OCI-LY7 (cell line): Measurements from ENCODE around the gene ZNF503. TPM values are rescaled to one million over a fixed set of nuclear protein-coding genes. Genes with fewer than 3 reads are reported as not detected.
A peak's percentile ranks its signal among the peaks of the same experiment; 100 is the strongest.

Experiments
- Bru-seq: library from RNA; stranded (reverse); fragments of 400-500 nt; gene quantifications from one replicate; lab custom pipeline; 2021; lab: Mats Ljungman, UMichigan
- BruChase-seq, 2 experiments: library from RNA; stranded (reverse); fragments of 400-500 nt; gene quantifications; one replicate each; lab custom pipeline; 2021; lab: Mats Ljungman, UMichigan
- BruUV-seq: library from RNA; stranded (reverse); fragments of 400-500 nt; replicated peaks from 2 replicates; lab custom pipeline; 2021; lab: Mats Ljungman, UMichigan
- CTCF ChIA-PET: fragments of 300-600 bp; sonication (Branson Sonifier 250); formaldehyde crosslinking; loops from one replicate; lab custom pipeline; 2022; ENCODE audit warnings: antibody characterized with exemption; ENCODE audit not compliant: unreplicated experiment; lab: Charles Lee
- POLR2A ChIA-PET: fragments of 300-600 bp; sonication (Branson Sonifier 250); formaldehyde crosslinking; loops from one replicate; lab custom pipeline; 2022; ENCODE audit warnings: antibody characterized with exemption; lab: Charles Lee
- DNase-seq: peaks from one replicate; pipeline ENCODE4 v3.0.0-alpha.2; 2015; ENCODE audit warnings: low spot score
- H2AFZ ChIP-seq: fragments of 200-600 bp; sonication (generic), shearing (Covaris generic); 2 replicates; pipeline ENCODE4 v1.6.1; 2014; ENCODE audit warnings: mild to moderate bottlenecking, antibody characterized with exemption, low read length, moderate library complexity
- H3K27ac ChIP-seq: fragments of 200-600 bp; sonication (generic); 2 replicates; pipeline ENCODE4 v1.5.1; 2014; ENCODE audit warnings: mixed run types, low read depth, mild to moderate bottlenecking, moderate library complexity, low read length, inconsistent platforms; ENCODE audit not compliant: poor library complexity, severe bottlenecking
- H3K36me3 ChIP-seq: fragments of 200-600 bp; sonication (generic); 2 replicates; pipeline ENCODE4 v1.6.1; 2014; ENCODE audit warnings: mild to moderate bottlenecking, antibody characterized with exemption, low read length, moderate library complexity, mixed read lengths; ENCODE audit not compliant: insufficient read depth
- H3K4me1 ChIP-seq: fragments of 200-600 bp; sonication (generic); 2 replicates; pipeline ENCODE4 v1.5.1; 2014; ENCODE audit warnings: mild to moderate bottlenecking, low read length; ENCODE audit not compliant: insufficient read depth, poor library complexity, severe bottlenecking
- H3K4me2 ChIP-seq: fragments of 200-600 bp; sonication (generic); 2 replicates; pipeline ENCODE4 v1.6.1; 2014; ENCODE audit warnings: mild to moderate bottlenecking, low read length
- H3K4me3 ChIP-seq: fragments of 200-600 bp; sonication (generic); 2 replicates; pipeline ENCODE4 v1.5.1; 2014; ENCODE audit warnings: mild to moderate bottlenecking, low read depth, low read length; ENCODE audit not compliant: poor library complexity, severe bottlenecking
- H3K79me2 ChIP-seq: fragments of 200-600 bp; sonication (generic); 2 replicates; pipeline ENCODE4 v1.6.1; 2016; ENCODE audit warnings: low read depth, mild to moderate bottlenecking, low read length, moderate library complexity, mixed read lengths; ENCODE audit not compliant: insufficient read depth
- H3K9me2 ChIP-seq: fragments of 200-600 bp; sonication (generic); 2 replicates; pipeline ENCODE4 v1.6.1; 2016; ENCODE audit warnings: mild to moderate bottlenecking, low read length, mixed read lengths; ENCODE audit not compliant: insufficient read depth
- H3K9me3 ChIP-seq: fragments of 200-600 bp; sonication (generic); 2 replicates; pipeline ENCODE4 v1.6.1; 2014; ENCODE audit warnings: mild to moderate bottlenecking, mixed run types, low read length, mixed read lengths
- H4K20me1 ChIP-seq: fragments of 200-600 bp; sonication (generic); 2 replicates; pipeline ENCODE4 v1.6.1; 2014; ENCODE audit warnings: mild to moderate bottlenecking, antibody characterized with exemption, low read length, moderate library complexity, mixed read lengths; ENCODE audit not compliant: insufficient read depth
- CTCF ChIP-seq: fragments of 200-600 bp; sonication (generic); conservative IDR thresholded peaks from 2 replicates; pipeline ENCODE4 v1.5.1; 2014; ENCODE audit warnings: mild to moderate bottlenecking, antibody characterized with exemption, low read length, moderate library complexity, mixed read lengths
- EZH2phosphoT487 ChIP-seq: fragments of 200-600 bp; sonication (generic); IDR thresholded peaks from 2 replicates; pipeline ENCODE4 v1.6.1; 2018; ENCODE audit warnings: low read depth, borderline replicate concordance, mild to moderate bottlenecking, mixed run types, antibody characterized with exemption, low read length, moderate library complexity, mixed read lengths
- intact Hi-C: fragments of 100-400 bp; cut with micrococcal nuclease; formaldehyde crosslinking; loops from one replicate; pipeline ENCODE4 v1.10.0; 2022; ENCODE audit not compliant: unreplicated experiment
- long read RNA-seq: library from polyadenylated mRNA; stranded (forward); transcript quantifications from one replicate; pipeline ENCODE4 v2.0.0, GENCODE V29; 2022
- total RNA-seq, 2 experiments: library from RNA; depleted of rRNA in 1 of 2; stranded (reverse); fragments of >200 nt in 1 of 2; shearing (Covaris generic) in 1 of 2; gene quantifications; 2 replicates each; pipeline ENCODE4 v1.2.3, GENCODE V29; 2014 to 2022

Gene ZNF503, protein sequence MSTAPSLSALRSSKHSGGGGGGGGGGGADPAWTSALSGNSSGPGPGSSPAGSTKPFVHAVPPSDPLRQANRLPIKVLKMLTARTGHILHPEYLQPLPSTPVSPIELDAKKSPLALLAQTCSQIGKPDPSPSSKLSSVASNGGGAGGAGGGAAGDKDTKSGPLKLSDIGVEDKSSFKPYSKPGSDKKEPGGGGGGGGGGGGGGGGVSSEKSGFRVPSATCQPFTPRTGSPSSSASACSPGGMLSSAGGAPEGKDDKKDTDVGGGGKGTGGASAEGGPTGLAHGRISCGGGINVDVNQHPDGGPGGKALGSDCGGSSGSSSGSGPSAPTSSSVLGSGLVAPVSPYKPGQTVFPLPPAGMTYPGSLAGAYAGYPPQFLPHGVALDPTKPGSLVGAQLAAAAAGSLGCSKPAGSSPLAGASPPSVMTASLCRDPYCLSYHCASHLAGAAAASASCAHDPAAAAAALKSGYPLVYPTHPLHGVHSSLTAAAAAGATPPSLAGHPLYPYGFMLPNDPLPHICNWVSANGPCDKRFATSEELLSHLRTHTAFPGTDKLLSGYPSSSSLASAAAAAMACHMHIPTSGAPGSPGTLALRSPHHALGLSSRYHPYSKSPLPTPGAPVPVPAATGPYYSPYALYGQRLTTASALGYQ
- total RNA-seq (2014; rRNA removed; shearing (Covaris generic)) (not detected in 2 replicates), total RNA-seq (2022) (not detected in 2 replicates), Bru-seq, nascent RNA (percentile 16 among the genes with signal in this experiment), BruChase-seq, experiment 1, labeled RNA remaining after a 6-hour chase (percentile 12 among the genes with signal in this experiment), BruChase-seq, experiment 2, labeled RNA remaining after a 2-hour chase (percentile 16 among the genes with signal in this experiment)
- long read RNA-seq: 0 reads

DNA sequence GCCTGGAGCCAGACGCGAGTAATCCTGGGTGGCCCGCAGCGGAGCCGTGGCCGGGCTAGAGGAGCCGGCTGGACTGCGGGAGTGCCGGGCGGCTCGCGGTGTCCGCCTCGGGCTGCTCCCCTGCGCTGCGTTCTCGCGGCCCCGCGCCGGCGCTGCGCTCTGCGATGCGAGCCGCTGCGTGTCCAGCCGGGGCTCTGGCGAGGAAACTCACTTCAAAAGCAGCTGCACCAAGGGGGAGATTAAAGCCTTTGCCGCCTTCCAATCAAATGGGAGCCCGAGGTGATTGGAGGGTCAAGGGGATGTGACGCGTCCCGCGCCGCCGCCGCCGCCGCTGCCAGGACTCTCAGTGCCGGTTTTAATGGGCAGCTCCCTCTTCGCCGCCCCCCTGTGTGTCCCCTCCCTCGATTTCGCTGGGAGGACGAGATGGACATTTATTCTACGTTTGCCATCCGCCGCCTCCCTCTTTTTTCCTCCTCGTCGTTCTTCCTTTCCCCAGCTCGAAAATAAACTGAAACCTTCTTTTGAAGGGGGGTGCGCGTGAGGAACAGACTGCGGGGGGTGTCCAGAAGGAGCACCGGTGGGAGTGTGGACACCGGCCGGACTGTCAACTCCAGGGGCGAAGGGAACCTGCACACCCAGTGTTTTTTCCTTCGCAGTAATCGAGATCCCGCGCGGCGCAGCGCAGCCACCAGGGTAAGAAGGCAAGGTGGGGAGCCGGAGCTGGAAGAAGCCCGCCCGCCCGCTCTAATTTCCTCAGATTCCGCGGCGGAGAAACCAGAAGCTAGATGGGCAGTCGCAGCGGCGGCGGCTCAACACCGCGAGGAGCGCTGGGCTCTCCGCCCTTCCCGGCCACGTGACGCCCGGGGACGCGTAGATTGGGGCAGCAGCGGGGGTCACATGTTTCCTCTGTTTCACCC is at the start of gene ZNF503:
ZNF503 (minus strand) TSS at position 196 of the 917 bp plus-strand sequence. CDS start 345 bp downstream, outside the sequence.
- no peak for DNase-seq
- no peaks in the 10 kb centered on the region for H3K9me2 ChIP-seq
- no peaks in the 10 kb centered on the region for H3K9me3 ChIP-seq
- no peaks in the 10 kb centered on the region for H3K79me2 ChIP-seq
- TF ChIP-seq CTCF (no peak), EZH2phosphoT487 (no peak)
- POLR2A ChIA-PET: no interaction called here
- no TSS peak for BruUV-seq
- no peaks in the 10 kb centered on the region for H3K36me3 ChIP-seq
- CTCF ChIA-PET: no interaction called here
- H4K20me1 ChIP-seq: no peaks in the 10 kb centered on the region
- intact Hi-C loops: no loop called here
- no peaks in the 10 kb centered on the region for H3K4me1 ChIP-seq
- no peak within 1 kb of the TSS for H2AFZ ChIP-seq
- no peak within 1 kb of the TSS for H3K4me2 ChIP-seq
- no peak within 1 kb of the TSS for H3K27ac ChIP-seq
- H3K4me3 ChIP-seq: no peak within 1 kb of the TSS

GRCh38 chr10:75450644-75451640 is 49.4 kb upstream of the ZNF503 start:
- ChIA-PET CTCF (no interaction called here), POLR2A (no interaction called here)
- Histone ChIP-seq H3K9me2 (no peaks in the 10 kb centered on the region), H3K9me3 (no peaks in the 10 kb centered on the region), H2AFZ (no peak overlapping the region), H3K36me3 (no peaks in the 10 kb centered on the region), H4K20me1 (no peaks in the 10 kb centered on the region), H3K79me2 (no peaks in the 10 kb centered on the region), H3K27ac (no peak overlapping the region), H3K4me3 (no peak overlapping the region), H3K4me2 (no peak overlapping the region), H3K4me1 (no peaks in the 10 kb centered on the region)
- TF ChIP-seq EZH2phosphoT487 (no peak), CTCF (no peak)
- no peak for DNase-seq
- intact Hi-C loops: no loop called here
- BruUV-seq: no TSS peak
